GM12878 (cell line): ENCODE measurements around the gene ANAPC5. TPM values are rescaled to one million over a fixed set of nuclear protein-coding genes. Genes with fewer than 3 reads are reported as not detected.

Experiments used
- ATAC-seq: fragments of 200-7000 bp; cut with Tn5 transposase; 3 replicates; pipeline ENCODE4 v1.9.1; 2020; ENCODE audit warnings: mild to moderate bottlenecking, moderate library complexity
- BruUV-seq: library from RNA; stranded (reverse); fragments of 400-500 nt; replicated peaks from 2 replicates; lab custom pipeline; 2021; lab: Mats Ljungman, UMichigan
- CTCF ChIA-PET: fragments of 300-600 bp; sonication (Branson Sonifier 250); formaldehyde crosslinking; extraction: SDS; loops from one replicate; lab custom pipeline; 2021; ENCODE audit warnings: inconsistent platforms; lab: Yijun Ruan, JAX
- POLR2A ChIA-PET: fragments of 350-600 bp; formaldehyde crosslinking; extraction: SDS; loops from one replicate; lab custom pipeline; 2021; ENCODE audit warnings: inconsistent platforms; lab: Charles Lee
- RAD21 ChIA-PET: fragments of 300-600 bp; sonication (Branson Sonifier 250); formaldehyde crosslinking; loops from one replicate; lab custom pipeline; 2023; ENCODE audit warnings: antibody characterized with exemption; ENCODE audit not compliant: unreplicated experiment; lab: Charles Lee
- SMC1A ChIA-PET: fragments of 300-600 bp; sonication (Branson Sonifier 250); formaldehyde crosslinking; loops from one replicate; lab custom pipeline; 2023; ENCODE audit not compliant: unreplicated experiment, uncharacterized antibody; lab: Charles Lee
- DNase-seq: peaks from one replicate; pipeline ENCODE4 v3.0.0-alpha.2; 2011; ENCODE audit warnings: low read depth, low spot score
- FAIRE-seq: peaks from 3 replicates; lab custom pipeline; 2011; peaks lifted over from hg19 to GRCh38; lab: Jason Lieb, UNC
- H2AFZ ChIP-seq: 2 replicates; pipeline ENCODE4 v1.6.0; 2011; ENCODE audit warnings: low read depth, low read length, control low read depth; ENCODE audit not compliant: control insufficient read depth
- H3K27ac ChIP-seq: 2 replicates; pipeline ENCODE4 v1.5.1; 2011; ENCODE audit warnings: control low read depth; ENCODE audit not compliant: control insufficient read depth, insufficient read depth
- H3K27me3 ChIP-seq, 2 experiments: replicated peaks in 1 of 2; 2 replicates each; pipeline versions ENCODE4 v1.6.0 to v1.6.1; 2011; ENCODE audit warnings: low read length in 1 of 2; ENCODE audit not compliant: control insufficient read depth in 2 of 2, insufficient read depth in 2 of 2
- H3K36me3 ChIP-seq, 2 experiments: 2 replicates each; pipeline ENCODE4 v1.5.1; 2011; ENCODE audit warnings: low read length in 1 of 2; ENCODE audit not compliant: control insufficient read depth in 2 of 2, insufficient read depth in 2 of 2
- H3K4me1 ChIP-seq: 2 replicates; pipeline ENCODE4 v1.6.1; 2011; ENCODE audit warnings: mild to moderate bottlenecking, low read length, moderate library complexity, mixed read lengths; ENCODE audit not compliant: control insufficient read depth, insufficient read depth
- H3K4me2 ChIP-seq: 2 replicates; pipeline ENCODE4 v1.6.0; 2011; ENCODE audit warnings: control low read depth; ENCODE audit not compliant: control insufficient read depth, insufficient read depth
- H3K4me3 ChIP-seq: fragments of 200-600 bp; sonication (generic); 2 replicates; pipeline ENCODE4 v1.5.1; 2016
- H3K79me2 ChIP-seq: 2 replicates; pipeline ENCODE4 v1.6.0; 2011; ENCODE audit warnings: low read length; ENCODE audit not compliant: control insufficient read depth, insufficient read depth
- H3K9ac ChIP-seq: 2 replicates; pipeline ENCODE4 v1.8.0; 2011; ENCODE audit warnings: low read length, control low read depth, mixed read lengths; ENCODE audit not compliant: control insufficient read depth, insufficient read depth
- H3K9me3 ChIP-seq: replicated peaks from 3 replicates; pipeline ENCODE4 v1.5.1; 2011; ENCODE audit warnings: mild to moderate bottlenecking, low read length; ENCODE audit not compliant: control insufficient read depth, insufficient read depth
- H4K20me1 ChIP-seq: 2 replicates; pipeline ENCODE4 v1.6.0; 2011; ENCODE audit not compliant: control insufficient read depth, insufficient read depth
- CREM ChIP-seq: IDR thresholded peaks from 2 replicates; pipeline ENCODE4 v1.6.1; 2014; ENCODE audit warnings: antibody characterized with exemption, low read depth
- MYB ChIP-seq: fragments of 150-350 bp; IDR thresholded peaks from 2 replicates; pipeline ENCODE4 v1.6.1; 2014; ENCODE audit warnings: mild to moderate bottlenecking, low read depth, low read length, borderline replicate concordance
- PAX8 ChIP-seq: fragments of 450-650 bp; IDR thresholded peaks from 2 replicates; pipeline ENCODE4 v1.6.1; 2017; ENCODE audit warnings: mild to moderate bottlenecking, moderate library complexity
- SREBF1 ChIP-seq: IDR thresholded peaks from 2 replicates; pipeline ENCODE4 v1.6.1; 2012; ENCODE audit warnings: mild to moderate bottlenecking, low read length
- STAT3 ChIP-seq: IDR thresholded peaks from 2 replicates; pipeline ENCODE4 v1.6.1; 2011; ENCODE audit warnings: low read depth, low read length, improper control_type of control experiment
- WRNIP1 ChIP-seq: IDR thresholded peaks from 2 replicates; pipeline ENCODE4 v1.6.1; 2011; ENCODE audit warnings: low read depth, low read length, improper control_type of control experiment, borderline replicate concordance
- ZNF622 ChIP-seq: fragments of 450-650 bp; IDR thresholded peaks from 2 replicates; pipeline ENCODE4 v1.6.1; 2017; ENCODE audit warnings: mild to moderate bottlenecking, inconsistent platforms
- WGBS: methylation state at CpG from one replicate; pipeline ENCODE4 v1.1.6; 2016; ENCODE audit warnings: low lambda C conversion rate; ENCODE audit not compliant: insufficient replicate concordance, insufficient coverage; ENCODE audit errors: missing lambda C conversion rate; 5-methylcytosine and 5-hydroxymethylcytosine counted together
- in situ Hi-C: fragments of 300-500 bp; cut with MboI; formaldehyde crosslinking; loops from 9 replicates; pipeline ENCODE4 v1.14.3; 2018; ENCODE audit warnings: mixed read lengths
- intact Hi-C: fragments of 100-400 bp; cut with micrococcal nuclease; formaldehyde crosslinking; loops from one replicate; pipeline ENCODE4 v1.14.2; 2022; ENCODE audit not compliant: unreplicated experiment
- polyA plus RNA-seq, 11 experiments: library from polyadenylated mRNA; depleted of rRNA in 4 of 11; unstranded in 6 of 11; stranded (reverse) in 5 of 11; fragments of >200 nt; fragmentation: Nextera tagmentation in 4 of 11; fragmentation: Illumina TruSeq in 1 of 11; extraction: Ambion mirVana in 4 of 11; extraction: Trizol in 1 of 11; gene quantifications; 1 replicate in 1 of 11; 2 replicates in 10 of 11; pipeline versions ENCODE4 v1.2.1 to v1.2.3, GENCODE V29; 2011 to 2016; ENCODE audit warnings: inconsistent platforms in 2 of 11, missing spikeins in 2 of 11, low read depth in 1 of 11
- total RNA-seq, 4 experiments: library from RNA; depleted of rRNA in 3 of 4; stranded (reverse); fragments of >200 nt in 3 of 4; fragmentation: Illumina TruSeq in 1 of 4; extraction: Trizol in 1 of 4; gene quantifications; 2 replicates each; pipeline versions ENCODE4 v1.2.1 to v1.2.3, GENCODE V29; 2013 to 2021

Gene ANAPC5
- total and polyA plus RNA-seq, 10 of the 15 experiments (the other 5 are each of a cell fraction or from before 2014, with no cell fraction given): 102 to 227 (median 166) TPM

GRCh38 chr12:121345151-121345815 lies 6.9 kb downstream of the ANAPC5 start:
- DNase-seq: no peak
- Histone ChIP-seq H3K27ac (no peak overlapping the region), H4K20me1 (no peaks in the 10 kb centered on the region; the same call in 1 of the 2 replicates), H3K4me2 (no peak overlapping the region), H3K9ac (no peak overlapping the region), H3K36me3 (peaks cover 14 to 35% of the 10 kb centered on the region in 2 experiments), H3K9me3 (no peaks in the 10 kb centered on the region), H3K4me1 (no peaks in the 10 kb centered on the region), H3K79me2 (peaks cover 16% of the 10 kb centered on the region), H3K4me3 (no peak overlapping the region), H2AFZ (no peak overlapping the region), H3K27me3 (no peaks in the 10 kb centered on the region)
- RAD21 ChIA-PET: no interaction called here
- CTCF ChIA-PET: interaction anchor here (0.8 to 5.5 kb wide), 2 partner anchors 10 to 96 kb away, joined by 3 to 51 read pairs; no protein-coding TSS in a partner anchor
- SMC1A ChIA-PET: interaction anchor here (0.7 kb wide), 1 partner anchor 98 kb away, joined by 3 read pairs; no protein-coding TSS in a partner anchor
- no TSS peak for BruUV-seq
- TF ChIP-seq MYB: no peak
- whole genome bisulfite sequencing: 73% methylated on average over 4 of the region's 4 CpGs
- peak; percentile 64 for FAIRE-seq
- POLR2A ChIA-PET: no interaction called here
- in situ Hi-C loops (loop anchor here (25.0 kb wide), 1 partner anchor 92 kb away; no protein-coding TSS in a partner anchor), intact Hi-C loops (no loop called here)
- peak; percentile 34 for ATAC-seq

- Histone ChIP-seq H3K4me1 (no peaks in the 10 kb centered on the region), H3K9ac (no peak overlapping the region), H4K20me1 (no peaks in the 10 kb centered on the region; the same call in 1 of the 2 replicates), H3K27ac (no peak overlapping the region), H3K4me3 (no peak overlapping the region), H3K79me2 (peaks cover 9% of the 10 kb centered on the region), H3K36me3 (peaks cover 14 to 38% of the 10 kb centered on the region in 2 experiments), H3K9me3 (no peaks in the 10 kb centered on the region), H3K4me2 (no peak overlapping the region), H3K27me3 (no peaks in the 10 kb centered on the region), H2AFZ (no peak overlapping the region)
- intact Hi-C loops (no loop called here), in situ Hi-C loops (loop anchor here (25.0 kb wide), 1 partner anchor 93 kb away; no protein-coding TSS in a partner anchor)
- FAIRE-seq (no peak), DNase-seq (no peak), ATAC-seq (no peak; the same call in 2 of the 3 replicates)
- ChIA-PET SMC1A (interaction anchor here (0.7 kb wide), 1 partner anchor 99 kb away, joined by 3 read pairs; no protein-coding TSS in a partner anchor), POLR2A (no interaction called here), RAD21 (no interaction called here), CTCF (interaction anchor here (0.6 to 5.5 kb wide), 3 partner anchors 9 to 96 kb away, joined by 3 to 51 read pairs (median 3); no protein-coding TSS in a partner anchor)
- TF ChIP-seq ZNF622 (no peak), WRNIP1 (no peak), STAT3 (no peak), PAX8 (no peak), SREBF1 (no peak), CREM (no peak)
- no TSS peak for BruUV-seq
- 97% methylated on average over 3 of the region's 3 CpGs for WGBS
Measured at GRCh38 chr12:121344506-121344905, 7.7 kb downstream of the ANAPC5 start.
